Measurements from ENCODE around the gene SNORC. TPM values are rescaled to one million over a fixed set of nuclear protein-coding genes. Genes with fewer than 3 reads are reported as not detected.
"Not testable (repeated sequence)": the region's sequence is repeated elsewhere in the genome, so short reads cannot be mapped to it uniquely, and the experiment has no call there.

The SNORC gene
- total RNA-seq, 4 donors from 2014 or later, result 0.24 to 0.79 (median 0.40) TPM

DNA sequence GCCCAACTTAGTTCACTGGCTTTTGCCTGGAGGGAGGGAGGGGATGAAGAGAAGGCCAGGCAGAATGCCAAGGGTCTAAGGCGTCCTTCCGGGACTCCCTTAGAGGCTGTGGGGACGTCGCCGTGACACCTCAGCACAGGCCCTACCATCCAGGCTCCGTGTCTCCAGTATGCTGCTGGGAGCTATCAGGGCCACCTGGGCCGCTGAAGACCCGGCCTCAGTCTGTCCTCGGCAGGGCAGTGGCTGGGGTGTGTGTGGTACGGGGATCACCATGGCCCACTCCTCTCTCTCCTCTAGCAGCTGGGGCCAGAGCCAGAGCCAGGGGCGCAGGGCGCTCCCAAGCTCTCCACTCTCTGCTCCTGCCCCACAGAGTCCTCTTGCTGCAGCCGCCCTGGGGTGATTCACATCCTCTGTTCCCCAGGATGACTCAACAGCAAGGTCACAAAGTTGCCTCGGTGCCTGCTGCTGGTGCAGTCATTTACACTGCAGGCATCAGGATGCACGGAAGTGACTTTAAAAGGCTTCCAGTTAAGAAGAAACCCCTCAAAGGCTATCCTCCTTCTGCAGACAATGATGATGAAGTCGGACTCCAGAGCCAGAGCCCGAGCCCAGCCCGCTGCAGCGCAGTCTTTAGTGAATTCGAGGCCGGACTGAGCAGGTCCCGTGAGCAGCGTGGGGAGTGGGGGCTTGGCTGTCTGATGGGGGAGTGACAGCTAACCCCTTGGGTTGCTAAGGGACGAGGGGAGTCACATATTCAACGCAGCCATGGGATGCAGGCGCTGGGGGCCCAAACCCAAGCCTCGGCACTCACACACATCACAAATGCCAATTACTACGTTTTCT lies 31.9 kb downstream of the SNORC start:
- TF ChIP-seq, protein P1, sequence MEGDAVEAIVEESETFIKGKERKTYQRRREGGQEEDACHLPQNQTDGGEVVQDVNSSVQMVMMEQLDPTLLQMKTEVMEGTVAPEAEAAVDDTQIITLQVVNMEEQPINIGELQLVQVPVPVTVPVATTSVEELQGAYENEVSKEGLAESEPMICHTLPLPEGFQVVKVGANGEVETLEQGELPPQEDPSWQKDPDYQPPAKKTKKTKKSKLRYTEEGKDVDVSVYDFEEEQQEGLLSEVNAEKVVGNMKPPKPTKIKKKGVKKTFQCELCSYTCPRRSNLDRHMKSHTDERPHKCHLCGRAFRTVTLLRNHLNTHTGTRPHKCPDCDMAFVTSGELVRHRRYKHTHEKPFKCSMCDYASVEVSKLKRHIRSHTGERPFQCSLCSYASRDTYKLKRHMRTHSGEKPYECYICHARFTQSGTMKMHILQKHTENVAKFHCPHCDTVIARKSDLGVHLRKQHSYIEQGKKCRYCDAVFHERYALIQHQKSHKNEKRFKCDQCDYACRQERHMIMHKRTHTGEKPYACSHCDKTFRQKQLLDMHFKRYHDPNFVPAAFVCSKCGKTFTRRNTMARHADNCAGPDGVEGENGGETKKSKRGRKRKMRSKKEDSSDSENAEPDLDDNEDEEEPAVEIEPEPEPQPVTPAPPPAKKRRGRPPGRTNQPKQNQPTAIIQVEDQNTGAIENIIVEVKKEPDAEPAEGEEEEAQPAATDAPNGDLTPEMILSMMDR (IDR thresholded peaks at IDR 0.05), result no peak
- ATAC-seq (ENCODE audit: low FRiP score), result no peak
- no peak for DNase-seq (ENCODE audit: low spot score)

DNA sequence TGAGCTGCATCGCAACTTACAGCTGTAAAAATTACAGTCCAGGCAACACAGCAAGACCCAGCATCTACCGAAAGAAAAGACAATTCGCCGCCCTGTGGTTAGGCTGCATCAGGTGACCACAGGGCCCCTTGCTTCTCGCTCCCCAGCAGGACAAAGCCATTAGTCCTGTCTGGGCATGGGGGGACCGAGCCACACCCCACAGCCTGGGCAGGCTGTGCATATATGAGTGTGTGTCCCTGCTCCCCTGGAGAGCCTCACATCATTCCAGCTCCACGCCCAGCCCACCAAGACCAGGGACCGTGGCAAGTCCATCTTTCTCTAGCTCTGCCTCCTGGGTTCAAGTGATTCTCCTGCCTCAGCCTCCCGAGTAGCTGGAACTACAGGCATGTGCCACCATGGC lies 33.9 kb downstream of the SNORC start:
- no peak for DNase-seq (ENCODE audit: low spot score)
- TF ChIP-seq, protein P1 (IDR thresholded peaks at IDR 0.05), result no peak
- ATAC-seq (ENCODE audit: low FRiP score), result no peak

DNA sequence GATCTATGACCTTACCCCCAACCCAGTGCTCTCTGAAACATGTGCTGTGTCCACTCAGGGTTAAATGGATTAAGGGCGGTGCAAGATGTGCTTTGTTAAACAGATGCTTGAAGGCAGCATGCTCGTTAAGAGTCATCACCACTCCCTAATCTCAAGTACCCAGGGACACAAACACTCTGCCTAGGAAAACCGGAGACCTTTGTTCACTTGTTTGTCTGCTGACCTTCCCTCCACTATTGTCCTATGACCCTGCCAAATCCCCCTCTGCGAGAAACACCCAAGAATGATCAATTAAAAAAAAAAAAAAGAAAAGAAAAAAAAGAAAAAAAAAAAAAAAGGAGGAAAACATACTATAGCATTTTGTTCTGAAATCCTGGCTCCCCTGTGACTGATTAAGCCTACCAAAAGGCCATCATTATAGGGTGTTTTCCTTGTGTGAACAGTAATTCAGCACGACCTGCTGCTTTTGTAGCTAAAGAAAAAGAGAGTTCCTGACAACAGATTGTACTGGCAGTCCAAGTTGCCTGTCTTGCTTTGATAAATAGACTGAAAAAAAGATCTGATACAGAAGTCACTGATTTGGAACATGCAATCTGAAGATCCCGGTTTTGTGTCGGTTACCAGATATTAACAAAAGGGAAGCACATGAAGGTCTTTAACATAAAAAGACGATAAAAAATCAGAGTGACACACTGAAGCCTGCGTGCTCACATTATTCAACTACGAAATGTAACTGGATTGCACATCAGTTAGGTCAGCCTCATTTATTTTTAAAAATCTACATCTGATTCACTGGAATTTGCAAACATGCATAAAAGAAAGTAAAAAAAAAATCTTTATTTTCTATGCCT lies 37.0 kb downstream of the SNORC start:
- not testable (repeated sequence) for DNase-seq (ENCODE audit: low spot score)

DNA sequence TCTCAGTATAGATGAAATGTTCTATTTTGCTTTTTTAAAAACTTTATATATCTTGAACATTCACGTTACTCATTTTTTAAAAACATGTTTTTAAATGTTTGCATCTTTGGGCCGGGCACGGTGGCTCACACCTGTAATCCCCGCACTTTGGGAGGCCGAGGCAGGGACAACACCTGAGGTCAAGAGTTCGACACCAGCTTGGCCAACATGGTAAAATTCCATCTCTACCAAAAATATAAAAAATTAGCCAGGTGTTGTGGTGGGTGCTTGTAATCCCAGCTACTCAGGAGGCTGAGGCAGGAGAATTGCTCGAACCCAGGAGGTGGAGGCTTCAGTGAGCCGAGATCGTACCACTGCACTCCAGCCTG lies 37.6 kb downstream of the SNORC start:
- not testable (repeated sequence) for ATAC-seq (ENCODE audit: low FRiP score)

More for the DNA sequence above, 37.0 kb downstream of the SNORC start:
- ATAC-seq (ENCODE audit: low FRiP score), result not testable (repeated sequence)

DNA sequence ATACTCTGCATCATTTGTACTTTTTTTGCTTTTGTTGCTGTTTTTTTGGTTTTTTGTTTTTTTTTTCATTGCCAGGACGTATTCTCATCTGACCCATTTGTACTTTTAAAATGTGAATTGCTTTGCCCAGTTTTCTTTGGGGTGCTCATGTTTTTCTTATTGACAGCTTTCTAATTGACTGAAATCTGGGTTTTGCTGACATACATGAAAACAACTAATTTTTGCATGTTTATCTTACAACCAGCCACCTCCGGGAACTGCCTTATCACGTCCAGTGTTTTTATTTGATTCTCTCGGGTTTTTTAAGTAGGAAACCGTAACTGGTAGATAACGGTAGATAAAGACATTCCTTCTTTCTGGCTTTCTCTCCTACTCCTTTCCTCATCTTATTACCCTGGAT lies 38.6 kb downstream of the SNORC start:
- TF ChIP-seq, protein P1 (IDR thresholded peaks at IDR 0.05), result no peak

More for the DNA sequence above, 37.6 kb downstream of the SNORC start:
- DNase-seq (ENCODE audit: low spot score), result not testable (repeated sequence)

DNA sequence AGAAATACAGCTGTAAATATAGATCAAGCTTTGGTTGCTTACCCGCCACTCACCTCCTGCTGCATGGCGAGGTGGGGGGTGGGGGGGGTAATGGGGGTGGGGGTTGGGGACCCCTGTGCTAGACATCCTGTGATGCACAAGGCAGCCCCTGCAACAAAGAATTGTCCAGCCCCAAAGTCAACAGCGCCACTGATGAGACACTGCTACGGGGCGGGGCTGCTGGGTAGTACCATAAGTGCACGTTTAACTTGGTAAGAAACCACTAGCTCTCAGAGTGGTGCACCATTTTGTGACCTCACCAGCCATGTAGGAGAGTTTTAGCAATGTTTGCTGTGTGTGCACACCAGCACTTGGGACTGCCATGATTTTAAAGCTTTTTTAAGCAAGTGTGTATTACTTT lies 40.3 kb downstream of the SNORC start:
- DNase-seq (ENCODE audit: low spot score), result no peak
- no peak for ATAC-seq (ENCODE audit: low FRiP score)
- TF ChIP-seq, protein P1 (IDR thresholded peaks at IDR 0.05), result no peak

More for the DNA sequence above, 38.6 kb downstream of the SNORC start:
- ATAC-seq (ENCODE audit: low FRiP score) (no peak), DNase-seq (ENCODE audit: low spot score) (no peak)

DNA sequence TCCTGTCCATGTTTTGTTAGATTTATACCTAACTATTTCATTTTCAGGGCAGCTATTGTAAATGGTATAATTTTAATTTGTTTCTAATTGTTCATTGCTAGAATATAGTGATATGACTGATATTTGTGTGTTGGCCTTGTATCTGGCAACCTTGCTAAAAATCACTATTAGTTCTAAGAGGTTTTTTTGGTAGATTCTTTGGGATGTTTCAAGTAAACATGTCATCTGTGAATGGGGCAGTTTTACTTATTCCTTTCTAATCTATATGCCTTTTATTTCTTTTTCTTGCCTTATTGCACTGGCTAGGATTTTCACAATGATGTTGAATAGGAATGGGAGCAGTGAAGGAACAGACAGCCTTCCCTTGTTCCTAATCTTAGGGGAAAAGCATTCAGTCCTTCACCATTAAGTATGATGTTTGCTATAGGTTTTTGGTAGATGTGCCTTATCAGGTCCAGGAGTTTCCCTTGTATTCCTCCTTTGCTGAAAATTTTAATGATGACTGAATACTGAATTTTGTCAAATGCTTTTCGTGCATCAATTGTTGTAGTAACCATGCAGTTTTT lies 41.7 kb downstream of the SNORC start:
- no peak for ATAC-seq (ENCODE audit: low FRiP score)
- TF ChIP-seq, protein P1 (IDR thresholded peaks at IDR 0.05), result no peak
- DNase-seq (ENCODE audit: low spot score), result no peak
